Medulla oblongata (tissue), 1 donor: ENCODE data around the gene FOXA3.

ENCODE experiments used
- DNase-seq: peaks from one replicate; pipeline ENCODE4 v3.0.0-alpha.2; 2015; ENCODE audit errors: extremely low spot score

FOXA3 gene

DNA sequence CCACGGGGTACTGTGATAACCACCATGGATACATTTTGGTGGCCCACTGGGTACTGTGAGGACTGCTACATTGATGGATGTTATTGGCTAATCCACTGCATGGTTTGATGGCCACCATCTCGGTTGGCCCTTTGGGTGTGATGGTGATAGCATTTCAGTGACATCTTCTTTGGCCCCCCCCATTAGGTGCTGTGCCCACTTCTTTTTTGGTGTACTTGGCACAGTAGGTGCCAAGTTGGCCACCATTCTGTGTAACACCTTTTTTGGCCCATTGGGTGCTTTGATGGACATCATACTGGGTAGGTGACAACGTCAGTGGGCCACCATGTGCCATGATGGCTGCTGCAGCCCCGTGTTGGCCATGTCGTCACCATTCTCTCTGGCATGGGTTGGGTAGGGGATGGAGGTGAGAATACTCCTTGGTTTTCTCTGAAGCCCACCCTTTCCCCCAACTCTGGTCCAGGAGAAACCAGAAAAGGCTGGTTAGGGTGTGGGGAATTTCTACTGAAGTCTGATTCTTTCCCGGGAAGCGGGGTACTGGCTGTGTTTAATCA is 9.2 kb downstream of the FOXA3 start:
- no peak for DNase-seq

DNA sequence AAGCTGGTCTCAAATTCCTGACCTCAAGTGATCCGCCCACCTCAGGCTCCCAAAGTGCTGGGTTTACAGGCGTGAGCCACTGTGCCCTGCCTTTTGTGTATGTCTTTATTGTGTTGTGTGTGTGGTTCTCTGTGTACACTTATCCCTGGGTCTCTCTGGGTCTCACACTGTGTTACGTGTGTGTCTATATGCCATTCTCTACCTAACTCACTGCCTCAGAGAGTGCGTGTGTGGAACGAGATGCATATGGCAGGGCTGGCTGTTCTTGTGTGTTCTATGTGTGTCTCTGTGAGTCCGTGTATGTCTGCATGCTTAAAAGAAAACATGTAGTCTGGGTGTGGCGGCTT is 10.5 kb downstream of the FOXA3 start:
- DNase-seq, result no peak

DNA sequence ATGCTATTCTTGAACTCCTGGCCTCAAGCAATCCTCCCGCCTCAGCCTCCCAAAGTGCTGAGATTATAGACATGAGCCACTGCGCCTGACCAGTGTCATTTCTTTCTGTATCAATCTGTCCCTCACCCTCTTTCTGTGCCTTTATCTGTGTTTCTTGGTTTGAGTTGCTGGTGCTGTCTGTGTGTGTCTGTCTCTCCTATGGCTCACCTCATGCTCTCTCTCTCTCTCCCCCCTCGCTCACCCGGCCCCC is 12.0 kb downstream of the FOXA3 start:
- DNase-seq, result no peak

DNA sequence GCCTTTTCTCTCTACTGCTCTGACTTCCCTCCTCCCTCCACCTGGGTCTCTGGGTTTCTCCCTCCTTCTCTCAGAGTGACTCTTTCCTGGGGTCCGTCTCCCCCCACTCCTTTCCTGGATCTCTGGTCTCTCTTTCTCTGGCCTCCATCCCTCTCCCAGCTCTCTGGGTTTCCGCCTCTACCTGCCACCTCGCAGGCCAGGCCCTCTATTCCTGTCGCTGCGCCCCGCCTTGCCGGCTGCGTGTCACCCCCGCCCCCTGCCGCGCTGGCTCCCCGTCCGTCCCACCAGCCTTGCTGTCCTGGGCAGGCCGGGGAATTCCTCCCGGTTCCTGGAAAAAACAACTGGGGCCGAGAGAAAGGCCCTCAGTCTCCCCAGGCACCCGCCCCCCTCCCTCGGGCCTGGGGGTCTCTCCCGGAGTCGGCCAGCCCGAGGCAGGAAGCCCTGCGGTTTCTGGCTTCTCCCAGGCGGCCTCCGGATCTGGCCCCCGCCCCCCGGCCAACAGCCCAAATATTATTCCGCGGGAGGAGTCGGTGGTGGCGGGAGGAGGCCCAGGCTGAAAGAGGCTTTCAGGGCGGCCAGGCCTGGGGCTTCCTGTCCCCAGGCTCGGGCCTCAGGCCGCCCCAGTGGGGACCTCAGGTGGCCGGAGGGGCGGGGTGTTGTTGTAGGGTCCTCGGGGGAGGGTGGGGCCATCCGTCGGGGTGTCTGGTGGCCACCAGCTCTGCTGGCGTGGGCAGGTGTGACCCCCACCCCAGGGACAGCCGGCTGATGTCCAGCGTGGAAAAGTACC is 12.5 kb downstream of the FOXA3 start:
- no peak for DNase-seq

DNA sequence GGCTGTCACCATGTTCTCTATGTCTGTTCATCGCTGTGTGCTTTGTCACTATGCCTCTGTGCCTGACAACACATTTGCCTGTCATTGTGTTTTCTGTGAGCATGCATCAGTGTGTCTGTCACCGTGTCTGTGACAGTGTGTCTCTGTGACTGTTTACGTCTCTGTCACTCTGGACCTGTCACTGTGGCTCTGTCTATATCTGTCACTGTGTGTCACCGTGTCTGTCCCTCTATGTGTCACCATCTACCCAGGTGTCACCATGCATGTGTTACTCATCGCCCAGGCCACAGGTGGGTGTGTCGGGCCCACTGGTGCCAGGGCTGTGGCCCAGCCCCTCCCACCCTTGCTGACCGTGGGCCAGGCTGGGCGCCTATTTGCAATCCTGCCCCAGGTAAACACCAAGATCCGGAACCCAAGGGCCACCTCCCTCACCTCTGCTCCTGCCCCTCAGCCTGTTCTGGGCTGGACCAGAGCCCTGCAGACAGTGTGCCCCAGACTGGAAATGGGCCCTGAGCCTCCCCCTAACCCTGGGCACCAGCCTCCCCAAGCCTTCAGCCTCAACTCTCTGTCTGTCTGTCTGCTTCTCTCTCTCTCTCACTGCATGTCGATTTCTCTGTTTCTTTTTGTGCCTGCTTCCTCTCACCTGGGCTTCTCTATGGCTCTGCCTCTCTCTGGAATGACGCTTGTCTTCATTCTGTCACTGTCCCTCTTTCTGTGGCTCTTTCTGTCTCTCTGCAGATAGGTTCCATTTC is 14.1 kb downstream of the FOXA3 start:
- DNase-seq, result no peak

DNA sequence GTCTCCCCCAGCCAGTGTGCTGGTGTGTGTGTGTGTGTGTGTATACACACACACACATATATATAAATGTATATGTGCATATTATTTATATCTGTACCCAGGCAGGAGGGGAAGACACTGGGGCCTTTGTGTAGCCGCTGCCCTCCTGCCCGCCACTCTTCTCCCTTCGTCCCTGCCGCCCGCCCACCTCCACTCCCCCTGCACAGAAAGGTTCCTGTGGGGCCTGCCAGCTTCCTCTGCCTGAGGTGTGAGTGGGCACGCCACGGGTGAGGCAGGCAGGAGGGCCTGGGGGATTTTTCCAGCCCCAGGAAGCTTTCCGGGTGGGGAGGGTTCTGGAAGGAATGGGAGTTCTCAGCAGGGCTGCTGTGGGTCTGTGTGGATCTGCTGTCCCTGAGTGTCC is 14.9 kb downstream of the FOXA3 start:
- no peak for DNase-seq

DNA sequence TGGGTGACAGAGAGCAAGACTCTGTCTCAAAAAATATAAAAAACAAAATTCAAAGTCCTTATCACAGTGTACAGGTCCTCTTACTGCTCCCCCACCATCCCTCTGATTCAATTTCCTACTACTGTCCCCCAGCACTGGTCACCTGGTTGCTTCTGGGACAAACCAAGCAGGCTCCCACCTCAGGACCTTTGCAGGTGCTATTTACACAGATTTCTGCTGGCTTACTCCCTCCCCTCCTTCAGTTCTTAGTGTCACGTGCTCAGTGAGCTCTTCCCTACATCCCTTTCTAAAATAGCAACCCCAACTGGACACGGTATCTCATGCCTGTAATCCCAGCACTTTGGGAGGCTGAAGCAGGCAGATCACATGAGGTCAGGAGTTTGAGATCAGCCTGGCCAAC is 15.8 kb downstream of the FOXA3 start:
- DNase-seq, result no peak

DNA sequence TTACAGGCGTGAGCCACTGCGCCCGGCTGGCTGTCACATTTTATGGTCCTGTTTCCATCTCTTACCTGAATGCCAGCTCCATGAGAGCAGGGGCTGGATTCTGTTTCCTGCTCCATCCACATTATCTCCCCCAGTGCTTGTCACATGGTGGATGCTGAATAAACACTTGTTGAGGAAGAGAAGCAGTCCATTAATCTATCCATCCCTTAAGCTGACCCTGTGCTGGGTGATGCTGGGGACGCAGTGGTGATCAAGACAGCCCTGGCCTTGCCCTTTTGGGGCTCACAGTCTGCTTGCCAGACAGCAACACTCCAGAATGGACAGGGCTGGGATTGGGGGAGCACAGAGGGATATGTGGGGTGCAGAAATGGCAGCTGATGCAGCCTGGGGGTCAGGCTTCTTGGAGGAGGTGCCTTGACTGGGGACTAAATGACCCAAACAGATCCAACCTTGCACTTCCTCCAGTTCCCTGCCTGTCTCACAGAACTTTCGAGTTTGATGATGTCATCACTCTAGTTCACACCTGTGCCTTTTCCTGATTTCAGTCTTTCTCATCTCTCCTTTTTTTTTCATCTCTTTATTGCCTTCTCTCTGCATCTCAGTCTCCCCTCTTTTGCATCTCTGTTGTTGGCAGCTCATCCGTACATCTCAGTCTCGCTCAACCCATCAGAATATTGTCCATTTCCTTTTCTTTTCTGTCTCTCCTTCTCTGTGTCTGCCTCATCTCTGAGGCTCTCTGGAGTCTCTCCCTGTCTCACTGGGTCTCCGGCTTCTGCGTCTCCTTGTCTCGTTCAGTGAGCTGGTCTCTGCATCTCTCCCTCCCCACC is 17.2 kb downstream of the FOXA3 start:
- no peak for DNase-seq

DNA sequence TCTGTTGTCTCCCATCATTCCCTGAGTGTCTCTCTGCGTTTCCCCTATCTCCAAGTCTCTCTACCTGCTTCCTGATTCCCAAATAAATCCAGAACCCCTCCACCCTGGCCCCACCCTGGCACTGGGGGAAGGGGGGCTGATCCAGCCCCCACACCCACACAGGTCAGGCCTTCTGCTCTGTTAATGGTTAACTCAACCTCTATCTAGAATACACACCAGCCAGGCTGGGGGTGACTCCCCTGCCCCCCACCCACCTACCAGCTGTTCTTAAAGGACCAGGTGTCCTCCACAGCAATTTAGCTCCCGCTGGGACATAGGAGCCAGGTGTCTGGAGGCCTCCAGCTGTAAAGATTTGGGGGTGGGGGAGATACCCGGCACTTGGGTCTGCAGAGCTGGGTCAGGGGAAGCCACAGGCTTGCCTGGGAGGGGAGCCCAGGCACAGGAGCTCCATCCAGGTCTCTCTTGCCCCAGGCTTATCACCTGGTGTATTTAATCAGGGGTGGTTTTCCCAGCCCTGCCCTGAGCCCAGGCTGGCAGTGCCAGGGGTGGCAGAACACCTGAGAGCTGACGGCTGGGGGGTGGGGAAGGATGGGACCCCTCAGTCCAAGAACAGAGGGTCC is 17.9 kb downstream of the FOXA3 start:
- no peak for DNase-seq

DNA sequence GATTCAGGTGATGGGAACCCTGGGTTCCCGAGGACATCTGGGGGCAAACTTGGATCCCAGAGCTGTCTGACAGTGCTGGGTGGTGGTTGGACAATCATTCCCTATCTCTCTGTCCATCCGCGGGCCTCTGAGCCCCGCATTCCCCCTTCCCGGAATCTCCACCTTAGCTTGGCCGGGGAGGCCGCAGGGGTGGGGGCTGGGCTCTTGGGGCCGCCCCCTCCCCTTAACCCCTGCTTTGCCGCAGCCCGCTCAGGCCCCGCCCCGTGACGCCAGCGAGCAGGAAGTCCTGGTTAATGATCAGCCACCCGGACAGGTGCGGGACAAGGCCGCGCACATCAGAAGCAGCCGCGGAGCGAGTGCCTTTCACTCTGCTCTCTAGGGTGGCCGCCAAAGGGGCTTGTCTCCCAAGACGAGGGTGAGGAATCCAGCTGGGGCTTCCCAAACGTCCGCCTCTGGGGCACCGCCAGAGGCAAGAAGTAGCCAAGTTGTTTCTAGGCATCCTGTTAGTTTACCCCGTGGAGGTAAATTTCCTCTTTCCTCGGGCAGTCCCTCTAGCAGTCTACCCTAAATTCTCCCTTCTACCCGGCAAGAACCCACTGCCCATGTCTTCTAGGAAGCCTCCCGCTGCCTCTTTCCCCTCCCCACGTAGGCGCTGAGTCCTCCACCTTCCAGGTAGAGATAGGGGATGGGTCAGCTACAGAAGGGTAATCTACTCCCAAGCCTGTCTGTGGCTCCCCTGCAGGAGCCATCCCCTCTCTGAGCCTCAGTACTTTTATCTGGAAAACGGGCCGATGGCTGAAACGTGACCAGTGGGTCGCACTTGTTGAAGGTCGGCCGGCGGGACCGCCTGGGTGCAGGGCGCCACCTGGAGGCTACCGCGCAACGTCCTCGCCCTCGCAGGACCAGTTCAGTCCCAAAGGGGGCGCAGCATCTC is 18.8 kb downstream of the FOXA3 start:
- peak; percentile 57 for DNase-seq

DNA sequence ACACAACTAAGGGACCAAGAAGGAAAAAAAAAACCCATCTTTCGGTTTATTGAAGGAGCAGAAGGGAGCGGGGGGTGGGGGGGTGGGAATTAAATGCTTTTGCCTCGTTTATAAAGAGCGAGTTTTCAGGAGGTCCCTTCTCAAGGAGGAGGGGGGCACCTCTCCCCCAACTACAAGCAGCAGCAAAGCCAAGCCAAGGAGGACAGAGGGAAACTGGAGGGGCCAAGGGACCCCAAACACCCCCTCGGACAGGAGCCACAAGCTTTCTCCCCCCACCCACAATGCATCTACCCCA is 19.4 kb downstream of the FOXA3 start:
- DNase-seq, result no peak

DNA sequence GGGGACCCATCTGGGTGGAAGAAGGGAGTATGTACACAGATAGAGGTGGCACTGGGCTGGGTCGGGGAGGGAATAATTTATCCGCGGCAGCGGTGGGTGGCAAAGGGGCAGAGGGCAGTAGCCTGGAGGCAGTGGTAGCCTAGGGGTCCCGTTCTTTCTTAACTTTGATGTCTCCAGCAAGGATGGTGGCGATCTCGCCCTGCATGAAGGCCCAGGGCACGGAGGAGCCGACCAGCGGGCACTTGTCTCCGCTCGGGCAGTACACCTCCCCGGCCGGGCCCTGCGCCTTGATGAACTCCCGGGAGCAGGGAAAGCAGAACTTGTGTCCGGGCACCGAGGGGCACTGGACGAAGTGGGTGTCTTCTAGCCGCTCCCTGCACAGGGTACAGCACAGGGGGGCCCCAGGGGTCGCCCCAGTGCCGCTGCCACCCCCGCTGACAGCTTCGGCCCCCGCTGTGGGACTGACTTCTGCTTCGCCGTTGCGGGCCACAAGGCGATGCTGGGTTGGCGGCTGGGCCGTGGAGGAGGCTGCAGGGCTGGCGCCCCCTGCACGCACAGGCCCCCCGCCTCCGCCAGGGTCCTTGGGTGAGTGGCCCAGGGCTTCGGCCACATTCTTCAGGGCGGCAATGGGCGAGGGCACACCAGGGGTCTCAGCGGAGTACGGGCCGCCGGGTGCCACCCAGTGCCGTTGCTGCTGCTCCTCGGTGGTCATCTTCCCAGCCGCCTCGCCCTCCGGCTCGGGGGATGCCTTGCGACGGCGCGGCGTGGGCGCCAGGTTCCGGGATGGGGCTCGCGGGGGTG is 20.0 kb downstream of the FOXA3 start:
- no peak for DNase-seq

DNA sequence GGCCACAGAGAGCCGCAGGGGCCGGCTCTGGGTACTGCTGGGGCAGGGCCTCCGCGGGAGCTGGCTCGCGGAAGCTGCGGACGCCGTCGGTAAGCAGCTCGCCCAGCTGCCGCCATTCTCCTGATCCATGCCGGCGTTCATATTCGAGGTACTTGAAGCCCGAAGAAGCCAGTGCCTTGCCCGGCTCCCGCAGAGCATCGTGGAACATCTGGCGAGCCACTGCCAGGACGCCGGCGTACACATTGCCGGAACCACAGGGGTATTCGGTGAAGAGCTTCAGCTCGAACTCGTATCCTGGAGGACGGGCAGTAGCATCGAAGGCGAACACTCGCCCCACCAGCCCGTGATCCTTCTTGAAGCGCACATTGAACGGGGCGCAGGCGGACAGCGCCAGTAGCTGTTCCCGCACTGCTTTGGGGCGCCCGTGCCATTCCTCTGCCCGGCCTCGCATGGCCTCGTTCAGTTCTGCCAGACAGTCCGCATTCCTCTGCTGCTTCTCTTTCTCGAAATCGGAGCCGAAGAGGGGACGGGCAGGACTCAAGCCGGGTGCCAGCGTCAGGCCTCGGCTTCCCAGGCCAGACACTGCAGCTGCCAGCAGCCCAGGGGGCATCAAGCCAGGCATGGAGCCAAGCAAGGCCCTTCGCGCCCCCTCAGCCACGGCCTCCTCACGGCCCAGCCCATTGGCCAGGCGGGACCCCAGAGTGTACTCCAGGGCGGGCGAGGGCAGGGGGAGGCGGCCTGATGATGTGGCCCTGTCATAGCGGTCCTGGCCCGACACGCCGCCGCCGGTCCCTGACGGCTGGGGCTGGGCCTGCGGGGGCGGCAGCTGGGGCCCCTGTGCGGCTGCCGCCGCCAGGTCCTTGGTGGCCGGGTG is 20.8 kb downstream of the FOXA3 start:
- no peak for DNase-seq

DNA sequence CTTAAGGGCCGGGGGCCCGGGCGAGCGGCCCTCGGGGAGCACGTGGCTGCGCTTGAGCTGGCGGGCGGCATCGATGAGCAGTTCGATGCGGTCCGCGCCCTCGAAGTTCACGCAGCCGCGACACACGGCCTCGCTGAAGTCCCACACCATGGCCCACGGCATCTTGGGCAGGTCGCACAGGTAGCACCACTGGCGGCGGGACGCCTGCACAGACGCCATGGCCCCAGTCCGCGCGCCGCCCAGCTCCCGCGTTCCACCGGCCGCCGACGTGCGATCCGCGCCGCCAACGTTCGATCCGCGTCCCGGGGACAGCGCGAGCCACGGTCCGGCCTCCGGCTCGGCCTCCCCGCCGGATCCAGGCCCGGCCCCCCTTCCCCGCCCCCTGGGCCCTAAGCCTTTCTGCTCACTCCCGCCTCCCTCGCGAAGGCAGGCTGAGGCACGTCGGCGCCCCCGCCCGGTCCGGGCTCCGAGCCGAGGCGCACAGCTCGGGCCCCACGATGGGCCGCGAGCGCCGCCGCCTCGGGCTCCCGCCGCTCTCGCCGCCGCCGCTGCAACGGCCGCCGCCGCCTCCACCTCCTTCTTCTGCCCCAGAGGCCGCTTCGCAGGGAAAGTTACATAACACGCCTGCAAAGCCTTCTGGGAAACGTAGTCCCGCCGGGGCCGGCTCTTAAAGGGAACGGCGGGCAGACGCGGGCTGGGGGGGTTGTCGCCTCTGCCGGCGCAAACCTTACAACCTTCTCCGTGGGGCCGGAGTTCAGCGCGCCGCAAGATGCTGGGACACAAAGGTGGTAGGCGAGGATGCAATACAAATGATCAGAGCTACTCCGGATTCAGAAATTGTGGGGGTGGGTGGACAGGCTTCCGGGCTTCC is 21.7 kb downstream of the FOXA3 start, which contains the start of gene IRF2BP1:
Gene IRF2BP1 (minus strand): TSS at position 586 of the 871 bp plus-strand sequence. CDS start 367 bp downstream, at position 219.
- DNase-seq, result peak; percentile 97

DNA sequence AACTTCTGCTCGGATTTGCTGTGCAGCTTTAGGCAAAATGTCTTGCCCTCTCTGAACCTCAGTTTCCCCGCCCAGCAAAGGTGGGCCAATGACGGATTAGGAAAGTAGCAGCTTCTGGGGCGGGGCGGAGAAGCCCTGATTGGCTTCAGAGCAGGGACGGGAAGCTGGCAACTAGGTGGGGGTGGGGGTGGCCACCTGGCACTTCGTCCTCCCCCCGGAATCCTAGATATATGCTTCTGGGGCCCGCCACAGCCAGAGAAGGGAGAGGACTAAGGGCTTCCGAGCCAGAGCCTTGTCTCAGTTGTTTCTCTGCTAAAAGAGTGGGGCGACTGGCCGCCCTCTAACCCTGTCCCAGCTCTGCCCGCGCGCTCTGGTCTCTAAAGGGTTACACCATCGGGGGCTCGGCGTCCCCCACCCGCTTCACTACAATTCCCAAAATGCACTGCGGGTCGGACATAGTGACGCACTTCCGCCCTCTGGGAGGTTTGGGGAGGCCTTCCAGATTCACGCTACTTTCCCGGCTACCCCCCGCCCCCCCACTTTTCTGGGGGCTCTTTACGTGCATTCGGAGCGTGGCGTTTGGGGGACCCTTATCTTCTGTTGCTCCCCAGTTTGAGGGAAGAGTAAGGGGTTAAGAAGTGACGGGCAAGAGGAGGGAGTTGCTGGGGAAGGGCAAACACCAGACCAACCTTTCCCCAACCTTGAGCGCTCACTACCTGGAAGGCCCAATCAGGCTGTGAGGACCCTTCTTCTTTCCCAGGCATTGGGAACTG is 22.5 kb downstream of the FOXA3 start:
- DNase-seq, result peak; percentile 97

DNA sequence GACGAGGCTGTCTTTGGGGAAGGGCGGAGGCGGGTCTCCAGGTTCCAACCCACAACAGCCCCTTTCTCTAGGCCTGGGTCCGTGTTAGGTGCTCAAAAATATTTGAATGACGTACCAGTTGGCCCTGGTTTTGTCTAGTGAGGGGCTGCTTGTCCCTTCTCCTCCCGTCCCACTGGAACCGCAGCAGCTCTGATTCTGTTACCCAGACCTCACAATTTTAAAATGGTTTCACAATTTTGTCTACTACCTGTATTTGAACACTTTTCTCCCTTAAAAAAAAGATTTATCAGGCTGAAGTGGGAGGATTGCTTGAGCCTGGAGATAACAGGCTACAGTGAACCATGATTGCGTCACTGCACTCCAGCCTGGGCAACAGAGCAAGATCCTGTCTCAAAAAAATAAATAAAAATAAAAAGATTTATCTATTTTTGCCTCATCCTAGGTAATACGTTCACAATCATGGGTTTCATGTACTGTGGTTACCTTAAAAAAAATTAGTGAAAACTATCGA is 23.1 kb downstream of the FOXA3 start:
- DNase-seq, result no peak

DNA sequence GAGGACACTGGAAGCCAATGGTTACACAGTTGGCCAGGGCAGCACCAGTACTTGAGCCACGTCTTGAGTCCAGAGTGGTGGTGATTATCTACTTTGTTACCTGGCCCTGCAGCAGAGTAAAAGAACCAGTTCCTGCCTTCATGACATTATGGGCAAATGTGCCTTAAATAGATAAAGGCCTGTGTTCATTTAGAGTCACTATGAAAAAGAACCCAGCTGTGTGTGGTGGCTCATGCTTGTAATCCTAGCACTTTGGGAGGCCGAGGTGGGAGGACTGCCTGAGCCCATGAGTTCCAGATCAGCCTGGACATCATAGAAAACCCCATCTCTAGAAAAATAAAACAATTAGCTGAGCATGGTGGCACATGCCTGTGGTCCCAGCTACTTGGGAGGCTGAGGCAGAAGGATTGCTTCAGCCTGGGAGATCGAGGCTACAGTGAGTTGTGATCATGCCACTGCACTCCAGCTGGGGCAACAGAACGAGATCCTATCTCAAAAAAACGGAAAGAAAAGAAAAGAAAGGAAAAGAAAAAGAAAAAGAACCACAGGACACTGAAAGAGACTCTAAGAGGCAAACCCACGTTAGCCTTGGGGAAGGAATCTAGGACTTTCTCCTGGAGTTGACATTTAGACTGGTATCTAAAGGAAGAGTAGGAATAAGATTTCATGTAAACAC is 25.2 kb downstream of the FOXA3 start:
- DNase-seq, result no peak
